ENCODE data around the gene ADCY10.

DNA sequence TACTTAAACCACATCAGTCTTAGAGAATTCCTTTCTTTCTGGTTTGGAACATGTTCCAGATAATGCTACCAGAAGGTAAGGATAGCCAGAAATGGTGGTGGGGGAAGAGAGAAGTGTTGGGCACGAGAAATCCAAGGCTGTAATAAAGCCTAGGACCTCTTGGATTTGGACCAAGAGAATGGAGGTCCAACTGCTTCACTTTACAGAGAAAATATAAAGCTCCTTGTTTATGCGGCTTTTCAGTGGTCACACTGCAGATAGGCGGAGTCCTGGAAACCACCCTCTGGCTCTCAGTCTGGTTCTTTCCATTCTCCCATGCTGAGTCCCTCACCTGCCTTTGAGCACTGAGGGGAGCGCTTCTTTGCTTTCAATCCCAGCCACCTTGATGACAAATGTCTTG is 87.8 kb downstream of the ADCY10 start:
- TF ChIP-seq POLR2A (IDR thresholded peaks at IDR 0.05) = no peak
- TF ChIP-seq, protein P1, sequence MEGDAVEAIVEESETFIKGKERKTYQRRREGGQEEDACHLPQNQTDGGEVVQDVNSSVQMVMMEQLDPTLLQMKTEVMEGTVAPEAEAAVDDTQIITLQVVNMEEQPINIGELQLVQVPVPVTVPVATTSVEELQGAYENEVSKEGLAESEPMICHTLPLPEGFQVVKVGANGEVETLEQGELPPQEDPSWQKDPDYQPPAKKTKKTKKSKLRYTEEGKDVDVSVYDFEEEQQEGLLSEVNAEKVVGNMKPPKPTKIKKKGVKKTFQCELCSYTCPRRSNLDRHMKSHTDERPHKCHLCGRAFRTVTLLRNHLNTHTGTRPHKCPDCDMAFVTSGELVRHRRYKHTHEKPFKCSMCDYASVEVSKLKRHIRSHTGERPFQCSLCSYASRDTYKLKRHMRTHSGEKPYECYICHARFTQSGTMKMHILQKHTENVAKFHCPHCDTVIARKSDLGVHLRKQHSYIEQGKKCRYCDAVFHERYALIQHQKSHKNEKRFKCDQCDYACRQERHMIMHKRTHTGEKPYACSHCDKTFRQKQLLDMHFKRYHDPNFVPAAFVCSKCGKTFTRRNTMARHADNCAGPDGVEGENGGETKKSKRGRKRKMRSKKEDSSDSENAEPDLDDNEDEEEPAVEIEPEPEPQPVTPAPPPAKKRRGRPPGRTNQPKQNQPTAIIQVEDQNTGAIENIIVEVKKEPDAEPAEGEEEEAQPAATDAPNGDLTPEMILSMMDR (IDR thresholded peaks at IDR 0.05) = no peak

Data from esophagus squamous epithelium (tissue), 4 donors.